DND-41 (cell line): ENCODE results near the gene FAM151A.

Experiments used
- CTCF ChIP-seq: IDR thresholded peaks from 2 replicates; pipeline ENCODE4 v1.5.1; 2012; ENCODE audit warnings: borderline replicate concordance, low read length, moderate library complexity, mild to moderate bottlenecking; ENCODE audit not compliant: poor library complexity, severe bottlenecking; ENCODE audit errors: extremely low read depth
- EZH2 ChIP-seq: IDR thresholded peaks from 3 replicates; pipeline ENCODE4 v1.6.1; 2012; ENCODE audit warnings: borderline replicate concordance, low read depth, mild to moderate bottlenecking, moderate library complexity, low read length, inconsistent platforms; ENCODE audit not compliant: severe bottlenecking

- no peak for TF ChIP-seq CTCF
- no peak for TF ChIP-seq EZH2
Observed at GRCh38 chr1:54585181-54586066, 37.9 kb downstream of the FAM151A start.
